Measurements from ENCODE around the gene PIWIL1.

PIWIL1 gene
- total RNA-seq, result 0 to 0.62 reads per million in 2 donors

DNA sequence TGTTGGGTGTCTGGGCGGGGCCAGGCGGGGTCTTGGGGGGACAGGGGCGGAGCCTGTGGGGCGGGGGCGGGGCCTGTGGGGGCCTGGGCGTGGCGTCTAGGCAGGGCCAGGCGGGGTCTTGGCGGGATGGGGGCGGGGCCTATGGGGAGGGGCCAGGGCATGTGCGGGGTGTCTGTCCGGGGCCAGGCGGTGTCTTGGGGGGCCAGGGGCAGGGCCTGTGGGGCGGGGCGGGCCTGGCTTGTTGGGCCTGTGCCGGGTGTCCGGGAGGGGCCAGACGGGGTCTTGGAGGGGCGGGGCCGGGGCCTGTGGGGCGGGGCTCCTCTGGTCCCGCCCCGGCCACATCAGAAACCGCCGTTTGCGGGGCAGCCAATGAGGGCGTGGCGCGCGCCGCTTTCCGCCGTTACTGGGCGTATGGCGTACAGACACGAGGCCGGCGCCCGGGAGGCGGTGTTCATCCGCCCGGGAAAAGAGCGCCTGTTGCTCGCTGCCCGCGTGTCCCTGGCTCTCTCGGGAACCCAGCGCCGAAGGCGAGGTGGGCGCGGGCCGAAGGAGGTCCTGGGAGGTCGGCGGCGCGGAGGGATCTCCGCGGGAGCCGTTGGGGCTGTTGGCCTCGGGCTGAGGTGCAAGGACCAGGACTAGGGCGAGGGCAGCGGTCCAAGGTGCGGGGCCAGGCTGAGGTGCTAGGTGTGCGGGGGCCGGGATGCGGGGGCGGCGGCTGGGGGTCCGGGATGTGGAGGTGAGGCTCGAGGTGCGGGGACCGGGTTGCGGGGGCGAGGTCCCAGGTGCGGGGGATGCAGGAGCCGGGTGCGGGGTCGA lies at the start of gene PIWIL1:
PIWIL1 (plus strand) TSS at position 400 of the 816 bp plus-strand sequence. CDS start 4,705 bp downstream, outside the sequence.
- no peak for DNase-seq

DNA sequence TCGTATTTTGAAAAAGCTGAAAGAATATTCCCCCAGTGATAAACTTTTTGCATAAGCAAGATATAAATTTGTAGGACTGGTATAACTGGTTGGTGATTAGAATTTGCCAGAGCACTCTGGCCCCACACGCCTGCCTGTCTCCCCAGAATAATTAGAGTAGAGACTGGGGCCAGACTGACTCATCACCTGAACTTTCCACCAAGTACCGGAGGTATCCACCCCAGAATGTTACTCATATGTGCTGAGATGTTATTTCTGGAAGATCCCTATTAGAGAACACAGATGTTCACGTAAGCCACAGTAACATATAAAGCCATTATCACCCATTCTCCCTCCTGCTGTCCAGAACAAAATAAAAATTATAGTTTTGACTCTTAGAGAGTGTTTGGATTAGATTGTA lies 49.5 kb upstream of the PIWIL1 start:
- DNase-seq, result no peak

DNA sequence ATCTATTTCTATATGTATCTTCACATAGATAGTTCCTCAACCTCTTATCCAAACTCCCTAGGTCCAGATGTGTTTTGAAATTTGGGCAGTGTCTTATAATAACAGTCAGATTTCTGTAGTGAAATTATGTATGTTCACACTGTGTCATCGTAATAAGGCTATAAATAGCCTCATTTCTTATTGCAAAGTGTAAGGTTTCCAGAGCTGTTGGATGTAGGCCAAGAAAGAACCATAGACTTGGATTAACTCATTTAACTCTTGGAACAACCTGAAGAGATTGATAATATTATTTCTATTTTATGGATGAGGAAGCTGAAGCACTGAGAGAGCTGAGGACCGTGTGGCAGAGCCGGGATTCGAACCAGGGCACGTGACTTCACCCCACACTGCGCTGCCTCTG lies 49.0 kb upstream of the PIWIL1 start:
- DNase-seq, result no peak

DNA sequence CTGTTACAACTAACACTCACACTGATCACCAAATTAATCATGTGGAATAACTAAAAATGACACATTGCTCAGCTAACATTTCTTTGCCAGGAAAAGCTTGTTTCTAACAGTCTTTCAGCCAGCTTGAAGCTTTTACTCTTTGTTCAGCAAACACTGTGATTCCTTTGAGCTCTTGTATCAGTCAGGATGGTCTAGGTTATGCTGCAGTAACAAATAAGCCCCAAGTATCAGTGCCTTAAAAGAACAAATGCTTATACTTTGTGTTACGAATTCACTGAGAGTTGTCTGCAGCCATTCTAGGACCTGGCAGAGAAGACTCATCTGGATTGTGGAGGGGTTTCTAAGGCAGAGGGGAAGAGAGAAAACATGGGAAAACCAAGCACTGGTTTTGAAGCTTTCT lies 47.6 kb upstream of the PIWIL1 start:
- DNase-seq, result no peak

DNA sequence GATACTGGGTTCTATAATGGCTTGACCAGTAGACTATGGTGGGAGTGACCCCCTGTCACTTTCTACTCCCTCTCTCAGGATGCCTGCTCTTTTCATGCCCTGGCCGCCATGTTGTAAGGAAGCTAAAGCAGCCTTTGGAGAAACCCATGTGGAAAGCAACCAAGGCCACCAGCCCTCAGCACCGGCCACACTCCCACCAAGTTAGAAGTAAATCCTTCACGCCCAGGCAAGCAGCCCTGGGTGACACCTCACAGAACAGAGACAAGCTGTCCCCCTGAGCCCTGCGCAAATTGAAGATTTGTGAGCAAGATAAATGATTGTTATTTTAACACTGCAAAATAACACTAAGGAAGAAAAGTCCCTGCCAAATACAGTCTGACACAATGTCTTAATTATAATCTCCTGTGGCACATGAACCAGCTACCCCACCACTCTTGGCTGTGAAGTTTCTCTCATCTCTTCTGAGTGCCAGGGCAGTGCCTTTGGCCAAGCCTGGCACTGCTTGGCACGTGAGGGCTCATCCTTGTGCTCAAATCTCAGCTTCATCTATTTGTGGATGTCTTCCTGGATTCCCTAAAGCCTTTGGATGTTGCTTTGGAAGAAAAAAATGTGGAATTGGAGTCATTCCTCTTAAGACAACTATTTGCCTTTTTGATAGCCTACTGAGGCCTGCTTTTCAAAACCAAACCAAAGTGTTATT lies 39.2 kb upstream of the PIWIL1 start:
- DNase-seq, result no peak

DNA sequence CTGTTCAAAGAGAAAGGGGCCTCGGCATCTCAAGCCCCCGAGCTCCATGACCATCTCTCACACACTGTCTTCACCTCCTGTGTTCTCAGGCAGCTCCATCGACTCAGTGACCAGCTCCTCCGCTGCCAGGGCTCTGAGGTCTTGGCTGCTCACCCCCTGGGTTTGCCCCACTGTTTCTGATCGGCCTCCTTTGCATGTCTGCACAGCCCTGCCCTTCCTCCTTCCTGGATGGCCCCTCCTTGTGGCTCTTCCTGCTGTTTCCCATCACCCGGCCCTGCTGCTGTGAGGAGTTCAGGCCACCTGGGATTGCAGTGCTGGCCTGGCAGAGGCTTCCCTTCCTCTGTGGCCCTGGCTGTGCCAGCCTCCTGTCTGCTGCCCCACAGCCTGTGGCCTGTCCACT lies 38.1 kb upstream of the PIWIL1 start:
- no peak for DNase-seq

DNA sequence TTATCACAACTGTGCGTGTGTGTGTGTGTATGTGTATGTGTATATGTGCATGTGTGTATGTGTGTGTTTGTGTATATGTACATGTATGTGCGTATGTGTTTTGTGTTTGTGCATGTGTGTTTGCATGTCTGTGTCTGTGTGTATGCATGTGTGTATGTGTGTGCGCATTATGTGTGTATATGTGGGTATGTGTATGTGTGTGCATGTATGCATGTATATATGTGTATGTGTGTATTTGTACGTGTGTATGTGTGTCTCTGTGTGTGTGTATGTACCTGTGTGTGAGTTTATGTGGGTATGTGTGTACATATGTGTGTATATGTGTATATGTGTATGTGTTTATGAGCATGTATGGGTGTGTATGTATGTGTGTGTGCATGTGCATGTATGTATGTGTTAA lies 37.6 kb upstream of the PIWIL1 start:
- no peak for DNase-seq

DNA sequence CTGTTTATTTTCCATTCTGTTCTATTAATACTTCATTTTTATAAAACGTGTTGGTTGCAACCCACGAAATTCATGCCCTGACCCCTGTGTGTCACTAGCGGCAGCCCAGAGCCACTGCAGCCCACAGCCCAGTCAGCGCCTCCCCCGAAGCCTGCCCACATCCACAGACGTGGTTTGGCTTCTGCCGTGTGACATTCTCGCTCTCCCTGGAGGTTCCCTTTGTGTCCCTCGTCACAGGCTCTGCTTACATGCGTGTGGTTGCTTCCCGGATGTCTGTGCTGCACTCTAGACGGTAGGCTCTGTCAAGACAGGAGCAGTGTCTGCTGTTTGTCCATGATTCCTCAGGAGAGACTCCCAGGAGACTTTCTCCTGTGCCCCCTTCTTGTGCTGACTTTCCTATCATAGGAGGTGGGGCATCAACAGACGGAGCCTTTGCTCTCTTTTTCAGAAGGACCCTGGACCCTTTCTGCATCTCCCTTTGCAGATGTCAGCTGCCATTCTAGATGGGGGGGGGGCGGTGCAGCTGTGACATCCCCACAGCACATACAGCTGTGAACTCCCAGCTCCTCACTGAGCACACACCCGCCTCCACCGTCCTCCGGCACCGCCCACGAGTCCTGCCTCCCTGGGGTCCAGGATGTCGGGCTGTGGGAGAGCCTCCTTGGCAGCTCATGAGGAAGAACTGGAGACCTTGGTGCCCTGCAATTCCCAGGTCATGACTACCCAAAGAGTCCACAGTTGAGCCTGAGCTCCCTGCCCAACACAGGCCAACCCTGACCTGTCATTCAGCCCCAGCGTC lies 36.8 kb upstream of the PIWIL1 start:
- no peak for DNase-seq

DNA sequence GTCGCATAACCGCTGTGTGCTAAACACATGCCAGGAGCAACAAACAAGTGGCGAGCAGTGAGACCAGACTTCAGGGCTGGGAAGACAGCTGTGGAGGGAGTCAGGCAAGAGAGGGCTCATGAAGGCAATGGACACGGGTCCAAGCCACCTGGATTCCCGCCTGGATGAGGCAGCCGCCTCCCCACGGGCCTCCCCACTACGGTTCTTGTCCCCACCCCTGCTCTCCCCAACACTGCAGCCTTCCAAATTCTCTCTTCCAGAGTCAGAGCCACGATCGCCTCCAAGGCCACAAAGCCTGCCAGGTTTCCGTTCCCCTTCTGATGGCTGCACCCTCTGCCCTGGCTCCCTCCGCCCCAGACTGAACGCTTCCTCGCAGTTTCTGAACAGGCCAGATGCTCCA lies 36.1 kb upstream of the PIWIL1 start:
- DNase-seq, result no peak

DNA sequence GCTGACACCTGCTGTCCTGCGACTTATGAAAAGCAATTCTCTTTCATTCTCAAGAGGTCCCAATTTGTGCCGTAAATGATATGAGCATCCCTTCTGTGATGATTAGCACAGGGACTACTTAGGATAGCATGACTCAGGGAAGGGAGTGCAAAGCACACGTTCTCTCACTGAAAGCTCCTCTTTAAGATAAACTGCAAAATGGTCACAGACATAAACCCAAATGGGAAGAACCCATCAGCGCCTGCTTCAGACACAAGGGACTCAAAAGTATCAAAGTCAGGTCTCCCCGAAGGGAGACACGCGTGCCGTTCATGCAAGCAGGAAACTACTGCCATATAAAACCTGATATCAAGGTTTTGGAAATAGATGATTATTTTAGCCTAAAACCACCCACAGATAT lies 33.9 kb upstream of the PIWIL1 start:
- no peak for DNase-seq

DNA sequence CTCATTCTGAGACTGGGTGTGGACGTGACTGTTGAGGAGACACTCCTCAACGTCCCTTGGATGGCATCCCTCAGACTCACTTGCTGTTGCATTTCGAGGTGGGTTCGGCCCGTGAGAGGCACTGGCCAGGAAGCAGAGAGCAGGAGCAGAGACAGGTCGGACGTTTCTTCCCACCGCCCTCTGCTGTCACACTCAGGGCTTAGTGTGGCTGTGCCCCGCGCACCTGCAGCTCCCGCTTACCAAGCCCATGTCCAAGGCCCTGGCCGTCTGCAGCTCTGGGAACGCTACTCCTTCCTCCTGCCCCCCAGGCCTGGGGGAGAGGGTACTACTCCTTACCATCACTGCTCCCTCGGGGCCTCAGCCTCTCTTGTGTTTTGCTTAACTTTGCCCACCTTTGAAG lies 29.8 kb upstream of the PIWIL1 start:
- DNase-seq, result no peak

DNA sequence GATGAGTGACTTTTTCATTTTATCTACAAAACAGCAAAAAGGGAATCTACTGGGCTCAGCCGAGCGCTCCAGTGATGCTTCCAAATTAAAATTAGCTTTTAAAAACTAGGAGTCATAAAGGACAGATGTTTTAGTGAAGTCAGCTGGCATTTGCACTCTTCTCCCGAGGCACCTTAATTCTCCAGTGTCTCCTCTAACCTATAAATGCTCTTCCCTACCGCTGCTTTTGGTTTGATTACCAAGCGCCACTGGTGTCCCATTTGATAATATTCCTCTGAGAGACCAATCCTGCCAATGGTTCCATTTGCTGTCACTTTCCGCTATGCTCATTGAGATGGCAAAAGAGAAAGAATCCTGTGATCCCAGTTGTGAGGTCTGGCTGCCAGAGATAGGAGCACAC lies 29.3 kb upstream of the PIWIL1 start:
- no peak for DNase-seq

DNA sequence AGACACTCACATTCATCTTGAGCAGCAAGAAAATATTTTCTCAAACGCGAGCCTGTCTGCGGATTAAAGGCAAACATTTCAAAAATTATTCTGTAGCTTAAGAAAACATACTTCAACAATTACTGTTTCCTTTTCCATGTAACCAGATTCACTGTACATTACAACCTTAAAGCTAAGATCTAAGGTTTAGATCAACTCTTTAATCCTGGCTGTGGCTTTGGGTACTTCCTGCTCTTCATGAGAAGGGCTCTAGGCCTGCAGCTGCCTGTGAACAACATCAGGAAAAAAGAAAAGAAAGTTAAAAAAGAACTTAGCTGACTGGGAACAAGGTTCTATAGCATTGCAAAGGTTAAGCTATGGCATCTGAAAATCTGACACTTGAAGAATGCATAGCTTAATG lies 21.4 kb upstream of the PIWIL1 start:
- DNase-seq, result no peak

DNA sequence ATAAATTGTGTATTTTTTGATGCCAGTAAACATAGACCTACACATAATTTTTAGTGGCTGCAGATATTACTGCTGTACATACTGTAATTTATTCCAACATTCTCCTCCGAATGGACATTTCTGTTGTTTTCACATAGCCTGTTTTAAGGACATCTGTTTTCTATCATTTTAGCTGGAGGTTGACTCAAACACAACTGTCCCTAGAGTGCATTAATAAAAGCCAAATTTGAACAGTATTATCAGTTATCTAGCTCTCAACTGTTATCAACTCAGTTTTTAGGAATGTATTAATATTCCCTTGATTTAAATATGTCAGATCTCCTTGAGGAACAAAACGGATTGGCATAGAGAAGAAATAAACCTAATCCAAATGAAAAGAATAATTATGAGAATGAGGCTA lies 17.2 kb upstream of the PIWIL1 start:
- DNase-seq, result no peak

DNA sequence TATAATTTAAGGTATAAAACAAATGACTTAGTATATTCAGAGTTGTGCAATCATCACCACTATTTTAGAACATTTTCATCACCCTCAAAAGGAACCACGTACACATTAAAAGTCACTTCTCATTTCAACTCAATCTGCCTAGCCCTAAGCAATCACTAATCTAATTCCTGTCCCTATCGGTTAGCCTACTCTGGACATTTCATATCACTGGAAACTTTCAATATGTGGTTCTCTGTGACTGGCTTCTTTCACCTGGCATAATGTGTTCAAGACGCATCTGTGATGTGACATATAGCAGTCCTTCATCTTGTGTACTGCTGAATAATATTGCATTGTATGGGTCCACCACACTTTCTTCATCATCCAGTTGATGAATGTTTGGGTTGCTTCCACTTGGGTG lies 15.4 kb upstream of the PIWIL1 start:
- DNase-seq, result no peak

DNA sequence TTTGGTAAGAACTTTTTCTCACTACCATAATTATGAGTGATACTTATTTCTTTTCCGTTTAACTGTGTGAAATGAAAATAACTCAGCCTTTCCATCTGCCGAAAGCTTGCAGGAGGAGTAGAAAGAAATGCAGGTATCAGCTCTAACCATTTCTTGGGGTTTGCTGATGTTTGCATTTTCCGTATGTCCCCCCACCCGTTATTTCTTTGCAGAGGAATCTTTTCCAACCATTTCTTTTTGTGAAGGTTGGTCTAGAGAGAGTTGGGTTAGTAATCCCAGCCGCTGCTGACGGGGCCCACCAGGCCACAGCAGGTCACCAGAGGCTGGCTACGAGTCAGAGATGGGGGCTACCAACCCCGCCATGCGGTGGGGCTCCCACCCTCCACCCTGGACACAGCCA lies 7.0 kb upstream of the PIWIL1 start:
- no peak for DNase-seq

DNA sequence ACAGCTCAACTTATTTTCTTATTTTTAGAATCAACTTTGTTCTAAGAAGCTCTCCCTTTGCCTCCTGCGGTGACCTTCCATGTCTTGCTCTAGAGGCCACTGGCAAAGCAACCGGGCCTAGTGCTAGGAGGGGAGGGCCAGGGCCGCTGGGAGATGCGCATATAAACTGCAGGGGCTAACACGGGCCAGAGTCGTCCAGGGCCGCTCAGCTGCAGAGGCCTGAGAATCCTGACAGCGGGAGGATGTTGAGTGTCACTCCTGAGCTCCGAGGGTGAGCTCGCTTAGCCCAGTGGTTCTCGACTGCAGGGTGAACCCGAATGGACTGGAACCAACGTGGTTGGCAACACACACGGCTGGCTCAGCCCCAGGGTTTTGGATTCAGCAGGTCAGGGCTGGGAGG lies 6.5 kb upstream of the PIWIL1 start:
- DNase-seq, result no peak

DNA sequence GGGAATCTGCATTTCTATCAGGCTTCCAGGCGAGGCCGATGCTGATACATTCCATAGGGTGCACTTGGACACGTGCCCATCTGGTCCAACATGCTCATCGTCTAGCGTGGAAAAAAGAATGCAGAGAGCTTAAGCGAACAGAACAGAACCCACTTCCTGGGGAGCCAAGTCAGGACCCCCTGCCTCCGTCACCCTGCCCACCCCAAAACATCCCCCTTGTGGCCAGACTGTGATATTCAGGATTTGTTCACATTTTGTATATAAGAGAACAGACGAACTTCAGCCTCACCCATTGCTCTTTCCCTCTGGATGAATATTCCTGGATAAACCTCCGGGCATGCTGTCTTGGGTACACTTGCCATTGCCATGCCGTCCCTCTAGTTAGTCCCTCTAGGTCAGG lies 4.3 kb upstream of the PIWIL1 start:
- DNase-seq, result no peak

DNA sequence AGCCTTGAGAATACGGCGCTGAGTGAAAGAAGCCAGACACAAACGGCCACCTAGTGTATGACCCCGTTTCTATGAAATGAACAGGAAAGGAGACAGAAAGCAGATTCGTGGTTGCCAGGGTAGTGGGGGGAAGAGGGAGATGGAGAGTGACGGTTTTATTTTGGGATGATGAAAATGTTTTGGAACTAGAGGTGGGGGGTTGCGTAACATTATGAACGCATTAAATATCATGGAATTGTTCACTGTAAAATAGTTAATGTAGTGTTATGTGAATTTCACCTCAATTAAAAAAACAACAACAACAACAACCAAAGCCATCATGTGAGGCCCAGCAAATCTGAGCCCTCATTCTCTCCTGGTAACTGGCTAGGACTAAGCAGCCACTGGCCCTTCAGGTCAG lies 3.3 kb upstream of the PIWIL1 start:
- DNase-seq, result no peak

DNA sequence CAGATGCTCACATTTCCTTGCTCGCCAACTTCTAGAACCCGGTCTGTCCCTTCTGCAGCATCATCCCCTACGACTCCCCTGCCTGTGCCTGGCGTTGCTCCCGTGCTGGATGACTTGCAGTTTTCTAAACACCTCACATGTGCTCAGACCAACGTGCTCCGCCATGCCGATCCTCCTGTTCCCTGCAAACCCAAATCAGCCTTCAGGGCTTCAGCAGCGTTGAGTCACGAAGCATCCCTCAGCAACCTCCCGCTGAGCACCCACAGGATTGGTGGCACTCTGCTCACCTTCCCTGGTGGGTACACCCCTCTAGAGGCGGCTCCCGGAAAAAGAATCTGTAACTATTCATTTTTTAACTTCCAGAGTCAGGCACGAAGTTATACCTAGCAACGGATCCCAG lies 2.8 kb upstream of the PIWIL1 start:
- DNase-seq, result no peak

DNA sequence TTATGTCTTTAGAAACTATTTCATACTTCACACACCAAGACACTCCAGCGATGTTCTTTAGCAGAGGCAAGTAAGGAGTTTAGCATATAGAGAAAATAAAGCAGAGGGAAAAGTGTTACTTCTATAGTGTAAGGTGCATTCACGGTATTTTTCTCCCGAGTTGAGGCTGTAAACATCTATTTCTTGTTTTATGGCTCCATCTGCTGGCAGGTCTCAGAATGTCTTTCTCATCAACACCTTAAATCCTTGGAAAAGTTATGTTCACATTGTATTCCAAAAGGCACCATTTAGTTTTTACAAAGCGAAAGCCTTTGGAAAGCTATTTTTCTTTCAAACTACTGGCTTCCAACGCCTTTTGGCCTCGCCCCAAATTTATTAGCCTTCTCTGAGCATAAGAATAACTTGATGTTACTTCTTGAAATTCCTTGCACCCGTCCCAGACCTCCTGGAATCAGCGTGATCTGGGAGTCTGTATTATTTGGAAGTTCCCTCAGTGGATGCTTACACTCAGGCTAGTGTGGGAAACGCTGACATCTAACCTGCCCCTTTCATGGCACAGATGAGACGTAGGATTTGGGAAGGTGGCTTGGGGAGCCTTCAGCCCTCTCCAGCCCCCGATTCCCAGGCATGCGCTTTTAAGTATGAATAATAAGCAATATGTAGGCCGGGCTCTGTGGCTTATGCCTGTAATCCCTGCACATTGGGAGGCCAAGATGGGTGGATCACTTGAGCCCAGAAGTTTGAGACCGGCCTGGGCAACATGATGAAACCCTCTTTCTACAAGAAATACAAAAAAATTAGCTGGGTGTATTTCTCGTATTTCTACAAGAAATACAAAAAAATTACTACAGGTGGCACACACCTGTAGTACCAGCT lies 1.9 kb upstream of the PIWIL1 start:
- DNase-seq, result peak in 1 of 5 experiments; percentile 29

DNA sequence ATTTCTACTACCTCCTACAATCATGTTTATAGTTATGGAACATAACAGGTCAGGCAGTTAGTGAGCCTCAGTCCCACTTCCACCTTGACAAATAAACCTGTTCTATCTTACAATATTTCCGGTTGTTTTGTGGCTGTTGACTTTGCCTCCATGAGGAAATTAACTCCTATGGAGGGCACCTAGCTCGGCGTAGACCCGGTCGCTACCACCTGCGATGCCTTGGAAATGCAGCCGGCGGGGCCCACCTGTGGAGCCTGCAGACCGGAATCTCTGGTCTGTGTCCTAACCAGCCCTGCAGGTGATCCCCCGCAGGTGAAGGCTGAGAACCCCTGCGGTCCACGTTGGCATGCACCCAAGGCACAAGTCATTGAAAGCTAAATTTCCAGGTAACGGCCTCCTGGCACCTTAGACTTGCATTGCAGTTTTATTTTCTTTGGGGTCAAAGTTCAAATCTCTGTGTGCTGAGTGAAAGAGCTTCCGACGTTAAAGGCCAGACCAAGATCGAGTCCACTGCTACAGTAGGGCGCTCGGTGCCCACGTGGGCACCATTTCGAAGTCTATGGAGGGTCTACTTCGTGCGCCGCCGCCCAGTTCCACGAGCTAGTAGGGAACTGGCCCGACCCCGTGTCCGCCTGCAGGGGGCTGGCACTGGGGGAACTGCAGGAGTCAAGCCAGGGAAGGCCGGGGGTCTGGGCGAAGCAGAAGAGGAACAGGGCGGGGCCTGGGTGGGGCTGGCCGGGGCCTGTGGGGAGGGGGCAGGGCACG lies 782 bp upstream of the PIWIL1 start:
- no peak for DNase-seq
